ENCODE results near the gene WDR64.
A peak's percentile ranks its signal among the peaks of the same experiment; 100 is the strongest.
"Not testable (repeated sequence)": the region's sequence is repeated elsewhere in the genome, so short reads cannot be mapped to it uniquely, and the experiment has no call there.

Gene WDR64

GRCh38 chr1:241703739-241704138 lies 51.7 kb downstream of the WDR64 start:
- DNase-seq: not testable (repeated sequence)

- no peak for DNase-seq
These were observed 54.2 kb downstream of the WDR64 start for GRCh38 chr1:241706257-241706656.

GRCh38 chr1:241706967-241707366 lies 54.9 kb downstream of the WDR64 start:
- peak; percentile 63 for DNase-seq

GRCh38 chr1:241707442-241707841 lies 55.4 kb downstream of the WDR64 start:
- DNase-seq: no peak

- DNase-seq: no peak
These were observed 59.2 kb downstream of the WDR64 start for GRCh38 chr1:241711326-241711725.

- DNase-seq: no peak
These were observed 61.2 kb downstream of the WDR64 start for GRCh38 chr1:241713316-241713715.

GRCh38 chr1:241714321-241715218 lies 62.5 kb downstream of the WDR64 start:
- no peak for DNase-seq

- no peak for DNase-seq
These were observed 63.4 kb downstream of the WDR64 start for GRCh38 chr1:241715435-241715834.

- no peak for DNase-seq
These were observed 63.9 kb downstream of the WDR64 start for GRCh38 chr1:241715956-241716355.

GRCh38 chr1:241716915-241717656 lies 65.0 kb downstream of the WDR64 start:
- peak; percentile 22 for DNase-seq

- no peak for DNase-seq
These were observed 65.9 kb downstream of the WDR64 start for GRCh38 chr1:241717975-241718374.

GRCh38 chr1:241721011-241721410 lies 68.9 kb downstream of the WDR64 start:
- DNase-seq: no peak

- no peak for DNase-seq
These were observed 70.9 kb downstream of the WDR64 start for GRCh38 chr1:241722947-241723346.

GRCh38 chr1:241724741-241725356 lies 72.8 kb downstream of the WDR64 start:
- DNase-seq: no peak

GRCh38 chr1:241730031-241730430 lies 78.0 kb downstream of the WDR64 start:
- no peak for DNase-seq

- no peak for DNase-seq
These were observed 81.8 kb downstream of the WDR64 start for GRCh38 chr1:241733899-241734298.

- no peak for DNase-seq
These were observed 82.5 kb downstream of the WDR64 start for GRCh38 chr1:241734533-241734932.

- DNase-seq: not testable (repeated sequence)
These were observed 83.4 kb downstream of the WDR64 start for GRCh38 chr1:241735493-241735926.

- no peak for DNase-seq
These were observed 84.3 kb downstream of the WDR64 start for GRCh38 chr1:241736387-241736786.

GRCh38 chr1:241738284-241739078 lies 86.4 kb downstream of the WDR64 start:
- DNase-seq: no peak

- no peak for DNase-seq
These were observed 90.0 kb downstream of the WDR64 start for GRCh38 chr1:241742084-241742483.

- no peak for DNase-seq
These were observed 92.5 kb downstream of the WDR64 start for GRCh38 chr1:241744591-241744990.

GRCh38 chr1:241747992-241748391 lies 95.9 kb downstream of the WDR64 start:
- no peak for DNase-seq
